Mucosa of rectum (tissue), 2 donors: Measurements from ENCODE around the gene PPM1L.

Experiments
- H3K27ac ChIP-seq, 2 donors: one replicate each; pipeline ENCODE4 v1.7.0; 2013; ENCODE audit warnings: inconsistent platforms in 2 of 2, low read depth in 2 of 2, low read length in 2 of 2
- H3K27me3 ChIP-seq, 2 donors: one replicate each; pipeline ENCODE4 v1.7.0; 2013; ENCODE audit warnings: low read length in 2 of 2; ENCODE audit not compliant: control insufficient read depth in 2 of 2, insufficient read depth in 2 of 2
- H3K36me3 ChIP-seq, 2 donors: one replicate each; pipeline ENCODE4 v1.7.0; 2013; ENCODE audit warnings: low read length in 2 of 2; ENCODE audit not compliant: control insufficient read depth in 2 of 2, insufficient read depth in 2 of 2
- H3K4me1 ChIP-seq, 2 donors: one replicate each; pipeline ENCODE4 v1.7.0; 2013; ENCODE audit warnings: low read length in 2 of 2, mild to moderate bottlenecking in 1 of 2; ENCODE audit not compliant: control insufficient read depth in 2 of 2, insufficient read depth in 2 of 2
- H3K4me3 ChIP-seq, 2 donors: one replicate each; pipeline ENCODE4 v1.7.0; 2013; ENCODE audit warnings: low read length in 2 of 2
- H3K9ac ChIP-seq, 2 donors: one replicate each; pipeline ENCODE4 v1.7.0; 2013; ENCODE audit warnings: low read length in 2 of 2, low read depth in 1 of 2, mild to moderate bottlenecking in 1 of 2
- H3K9me3 ChIP-seq, 2 donors: one replicate each; pipeline ENCODE4 v1.7.0; 2013; ENCODE audit warnings: low read length in 2 of 2; ENCODE audit not compliant: control insufficient read depth in 2 of 2
- donor health status: healthy.
- donor health status: Normal muscosa, but diverticular disease.

The PPM1L gene

DNA sequence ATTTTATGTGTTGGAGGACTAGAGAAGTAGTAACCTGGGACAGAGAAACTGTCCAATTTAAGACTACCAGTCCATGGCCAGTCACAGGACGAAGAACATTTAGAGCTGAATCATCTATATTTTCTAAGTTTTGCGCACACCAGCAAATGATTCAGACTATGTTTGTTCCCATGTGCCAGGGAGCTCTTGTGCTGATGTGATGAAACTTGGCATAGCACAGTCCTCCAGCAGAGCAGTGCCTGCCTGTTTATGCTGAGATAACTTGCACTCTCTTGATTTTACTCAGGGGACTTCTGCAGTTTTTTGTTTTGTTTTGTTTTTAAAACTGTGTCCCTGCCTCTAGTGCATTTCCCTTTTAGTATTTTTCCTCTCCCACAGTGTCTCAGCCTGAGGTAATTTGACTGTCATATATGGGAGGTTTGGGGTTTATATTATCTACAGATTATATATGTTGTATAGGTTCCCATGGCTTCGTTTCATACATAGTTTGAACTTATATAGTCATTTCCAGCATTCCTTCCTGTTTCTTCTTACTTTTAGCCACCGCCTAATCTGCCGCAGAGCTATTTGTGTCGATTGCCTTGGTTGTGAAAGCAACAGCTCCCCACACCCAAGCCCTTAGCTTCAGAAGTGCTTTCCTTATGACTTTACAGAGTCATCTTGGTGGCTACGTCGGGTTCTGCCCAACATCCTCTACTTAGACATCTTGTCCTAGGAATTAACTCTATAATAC is 45.5 kb downstream of the PPM1L start:
- Histone ChIP-seq H3K27me3 (no peaks in the 10 kb centered on the region), H3K36me3 (no peaks in the 10 kb centered on the region), H3K4me1 (peaks cover 4 to 10% of the 10 kb centered on the region in 2 donors), H3K9ac (no peak overlapping the region), H3K27ac (peak overlapping the region; percentile 50 to 60), H3K4me3 (peak overlapping the region in 1 of 2 donors; percentile 16), H3K9me3 (no peaks in the 10 kb centered on the region)

DNA sequence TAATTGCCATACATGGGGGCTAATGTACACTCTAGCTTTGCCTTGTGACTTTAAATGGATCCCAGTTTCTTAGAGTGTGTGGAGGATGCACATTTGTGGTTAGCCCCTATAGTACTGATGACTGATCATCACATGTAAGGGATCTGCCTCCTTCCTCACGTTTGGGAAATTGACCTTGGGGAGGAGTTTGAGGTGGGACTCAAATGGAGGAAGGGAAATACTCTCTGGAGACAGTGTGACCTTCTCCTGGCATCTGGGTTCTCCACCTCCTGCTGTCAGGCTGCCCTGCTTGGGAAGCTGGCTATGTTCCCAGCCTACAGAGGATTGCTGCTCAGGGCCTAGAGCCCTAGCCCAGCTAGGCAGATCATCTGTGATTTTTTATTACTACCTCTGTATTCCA is 48.7 kb downstream of the PPM1L start:
- H3K4me1 ChIP-seq, result peaks cover 4 to 10% of the 10 kb centered on the region in 2 donors
- no peaks in the 10 kb centered on the region for H3K36me3 ChIP-seq
- H3K27ac ChIP-seq, result no peak overlapping the region
- H3K4me3 ChIP-seq, result no peak overlapping the region
- H3K27me3 ChIP-seq, result no peaks in the 10 kb centered on the region
- H3K9me3 ChIP-seq, result no peaks in the 10 kb centered on the region
- no peak overlapping the region for H3K9ac ChIP-seq

DNA sequence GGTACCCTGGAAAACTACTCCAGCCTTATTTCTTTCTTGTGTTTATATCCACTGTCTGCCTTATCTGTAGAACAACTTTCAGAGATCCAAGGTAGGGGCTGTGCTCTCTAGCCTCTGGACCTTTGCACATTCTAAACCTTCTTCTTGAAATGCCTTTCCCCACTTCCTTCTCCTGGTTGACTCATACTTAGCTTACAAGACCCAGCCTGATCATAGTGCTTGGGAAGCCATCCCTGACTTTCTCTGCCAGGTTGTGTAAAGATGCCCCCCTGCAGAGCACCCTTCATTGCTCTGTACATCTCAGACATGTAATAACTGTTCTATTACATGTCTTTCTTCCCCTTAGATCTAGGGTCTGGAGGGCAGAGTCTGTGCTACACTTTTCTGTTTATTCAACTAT is 50.1 kb downstream of the PPM1L start:
- H3K9me3 ChIP-seq, result no peaks in the 10 kb centered on the region
- H3K9ac ChIP-seq, result no peak overlapping the region
- no peaks in the 10 kb centered on the region for H3K27me3 ChIP-seq
- no peak overlapping the region for H3K27ac ChIP-seq
- H3K36me3 ChIP-seq, result no peaks in the 10 kb centered on the region
- H3K4me1 ChIP-seq, result peaks cover 4 to 10% of the 10 kb centered on the region in 2 donors
- no peak overlapping the region for H3K4me3 ChIP-seq

DNA sequence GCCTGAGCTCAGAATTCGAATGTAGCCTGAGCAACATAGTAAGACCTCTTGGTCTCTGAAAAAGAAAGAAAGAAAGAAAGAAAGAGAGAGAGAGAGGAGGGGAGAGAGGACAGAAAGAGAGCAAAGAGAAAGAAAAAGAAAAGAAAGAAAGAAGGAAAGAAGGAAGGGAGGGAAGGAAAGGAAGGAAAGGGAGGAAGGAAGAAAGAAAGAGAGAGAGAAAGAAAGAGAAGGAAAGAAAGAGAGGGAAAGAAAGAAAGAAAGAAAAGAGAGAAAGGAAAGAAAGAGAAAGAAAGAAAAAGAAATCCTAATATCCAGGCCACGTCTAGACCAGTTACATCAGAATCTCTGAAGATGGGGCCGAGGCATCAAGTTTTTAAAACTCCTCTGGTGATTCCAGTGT is 50.7 kb downstream of the PPM1L start:
- H3K27ac ChIP-seq, result no peak overlapping the region
- peaks cover 4 to 10% of the 10 kb centered on the region in 2 donors for H3K4me1 ChIP-seq
- H3K4me3 ChIP-seq, result no peak overlapping the region

DNA sequence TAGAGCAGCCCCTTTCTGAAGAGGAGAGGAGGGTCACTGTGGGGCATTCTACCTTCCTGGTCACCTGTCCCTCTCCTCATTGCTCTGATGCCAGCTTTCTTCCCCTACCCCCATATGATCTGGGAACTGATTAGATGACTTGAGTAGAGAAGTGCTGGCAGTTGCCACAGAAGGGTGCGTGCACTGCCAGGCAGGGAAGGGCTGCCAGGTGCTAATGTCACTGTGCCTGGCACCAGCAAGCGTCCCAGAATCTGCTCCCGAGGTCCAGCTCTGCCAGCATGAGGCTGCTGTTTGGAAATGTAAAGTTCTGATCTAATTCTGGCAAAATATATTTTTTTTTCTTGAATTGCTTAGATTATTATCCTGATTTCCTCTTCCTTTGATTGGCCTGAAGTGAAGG is 52.8 kb downstream of the PPM1L start:
- no peak overlapping the region for H3K27ac ChIP-seq
- no peak overlapping the region for H3K4me3 ChIP-seq
- H3K9ac ChIP-seq, result no peak overlapping the region
- H3K4me1 ChIP-seq, result peaks cover 0 to 5% of the 10 kb centered on the region in 2 donors
- no peaks in the 10 kb centered on the region for H3K36me3 ChIP-seq
- no peaks in the 10 kb centered on the region for H3K27me3 ChIP-seq
- no peaks in the 10 kb centered on the region for H3K9me3 ChIP-seq

More for the DNA sequence above, 50.7 kb downstream of the PPM1L start:
- Histone ChIP-seq H3K36me3 (no peaks in the 10 kb centered on the region), H3K9ac (no peak overlapping the region), H3K9me3 (no peaks in the 10 kb centered on the region), H3K27me3 (no peaks in the 10 kb centered on the region)

DNA sequence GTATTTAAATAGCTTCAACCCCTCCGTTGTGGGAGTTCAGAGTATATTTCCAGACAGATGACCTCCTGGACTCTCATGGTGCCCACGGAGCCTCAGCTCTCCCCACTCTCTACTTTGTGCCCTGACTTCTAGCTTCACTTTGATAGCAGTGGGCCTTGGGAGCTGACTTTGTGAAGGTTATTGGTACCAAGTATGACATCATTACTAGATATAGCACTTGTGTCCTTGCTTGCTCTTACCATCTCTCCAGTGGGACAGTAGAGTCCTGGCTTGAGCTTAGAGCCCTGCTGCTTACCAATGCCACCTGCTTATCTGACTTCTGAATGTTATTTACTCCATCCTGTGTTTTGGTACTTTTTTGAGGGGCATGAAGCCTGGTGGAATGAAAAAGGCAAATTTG is 53.4 kb downstream of the PPM1L start:
- Histone ChIP-seq H3K27ac (no peak overlapping the region), H3K9me3 (no peaks in the 10 kb centered on the region), H3K4me1 (peaks cover 0 to 5% of the 10 kb centered on the region in 2 donors), H3K36me3 (no peaks in the 10 kb centered on the region), H3K27me3 (no peaks in the 10 kb centered on the region), H3K9ac (no peak overlapping the region), H3K4me3 (no peak overlapping the region)

DNA sequence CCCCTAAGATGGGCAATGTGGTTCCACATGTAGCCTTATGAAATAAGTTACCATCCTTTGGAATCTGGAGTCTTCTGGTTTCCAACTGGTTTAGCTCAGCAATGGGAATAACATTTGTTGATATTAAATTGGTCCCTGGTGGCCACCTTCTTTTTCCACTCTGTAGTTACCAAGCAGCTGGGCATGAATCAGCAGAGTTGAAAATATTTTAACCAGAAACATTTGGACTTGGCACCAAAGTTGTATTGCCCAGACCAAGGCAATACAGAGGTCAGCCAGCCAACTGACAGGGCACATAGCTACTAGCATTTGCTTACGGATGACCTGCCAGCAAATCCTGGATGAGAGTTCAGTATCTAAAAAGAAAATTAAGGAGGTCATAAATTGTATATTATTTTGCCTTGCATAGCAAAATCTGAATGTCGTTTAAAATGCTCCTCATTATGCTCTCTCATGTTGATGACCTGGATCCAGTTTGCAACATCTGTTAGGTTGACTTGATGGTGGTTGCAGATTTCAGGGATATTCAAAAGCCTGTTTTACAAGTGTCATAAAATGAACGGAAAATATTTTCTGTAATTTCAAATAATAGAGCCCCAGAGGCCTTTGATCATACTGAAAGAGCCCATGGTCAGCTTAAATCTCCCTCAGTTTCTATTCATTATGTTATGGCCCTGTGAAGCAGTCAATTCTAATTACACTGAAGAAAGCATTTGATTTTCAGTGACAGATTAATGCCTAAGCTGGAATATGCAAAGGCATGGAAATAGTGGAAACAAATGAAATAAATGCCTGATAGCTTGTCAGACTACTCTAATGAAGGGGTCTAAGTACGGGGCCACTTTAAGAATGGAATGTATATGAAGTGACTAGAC is 54.6 kb downstream of the PPM1L start:
- peaks cover 0 to 5% of the 10 kb centered on the region in 2 donors for H3K4me1 ChIP-seq
- no peak overlapping the region for H3K4me3 ChIP-seq
- no peak overlapping the region for H3K27ac ChIP-seq
- no peak overlapping the region for H3K9ac ChIP-seq
- no peaks in the 10 kb centered on the region for H3K27me3 ChIP-seq
- no peaks in the 10 kb centered on the region for H3K36me3 ChIP-seq
- H3K9me3 ChIP-seq, result no peaks in the 10 kb centered on the region

DNA sequence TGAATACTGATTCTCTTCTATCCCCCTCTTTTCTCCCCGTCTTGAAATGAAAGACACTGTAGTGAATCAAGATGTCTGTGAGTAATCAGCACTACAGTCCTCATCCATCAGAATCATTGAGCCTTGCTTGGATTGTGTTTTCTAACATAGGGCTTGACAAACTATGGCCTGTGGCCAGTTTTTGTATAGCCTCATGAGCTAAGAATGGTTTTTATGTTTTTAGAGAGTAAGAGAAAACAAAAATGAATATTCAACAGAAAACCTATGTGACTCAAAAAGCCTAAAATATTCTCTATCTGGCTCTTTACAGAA is 55.2 kb downstream of the PPM1L start:
- H3K36me3 ChIP-seq, result no peaks in the 10 kb centered on the region
- no peak overlapping the region for H3K27ac ChIP-seq
- H3K9ac ChIP-seq, result no peak overlapping the region
- no peaks in the 10 kb centered on the region for H3K27me3 ChIP-seq
- peaks cover 0 to 1% of the 10 kb centered on the region in 2 donors for H3K4me1 ChIP-seq
- no peak overlapping the region for H3K4me3 ChIP-seq
- H3K9me3 ChIP-seq, result no peaks in the 10 kb centered on the region

DNA sequence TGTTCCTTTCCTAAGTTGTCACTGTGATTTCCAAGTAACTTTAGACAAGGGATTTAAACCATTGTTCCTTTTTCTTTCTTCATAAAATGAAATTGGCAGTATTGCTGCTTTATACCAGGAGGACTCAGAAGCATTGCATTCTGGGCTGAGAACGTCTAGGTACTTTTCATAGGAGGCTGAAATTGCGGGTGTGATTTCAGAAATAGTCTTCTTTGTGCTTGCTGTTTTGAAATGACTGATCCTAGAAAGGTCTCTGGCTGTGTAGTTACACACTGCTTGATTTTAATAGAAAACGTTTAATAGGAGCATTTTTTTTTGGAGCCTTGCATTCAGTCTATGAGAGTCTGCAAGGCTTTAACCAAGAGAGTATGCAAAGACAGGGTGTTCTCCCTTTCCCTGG is 56.3 kb downstream of the PPM1L start:
- no peak overlapping the region for H3K4me3 ChIP-seq
- no peak overlapping the region for H3K9ac ChIP-seq
- H3K27ac ChIP-seq, result no peak overlapping the region
- no peaks in the 10 kb centered on the region for H3K4me1 ChIP-seq
- no peaks in the 10 kb centered on the region for H3K27me3 ChIP-seq
- H3K36me3 ChIP-seq, result no peaks in the 10 kb centered on the region
- H3K9me3 ChIP-seq, result no peaks in the 10 kb centered on the region

DNA sequence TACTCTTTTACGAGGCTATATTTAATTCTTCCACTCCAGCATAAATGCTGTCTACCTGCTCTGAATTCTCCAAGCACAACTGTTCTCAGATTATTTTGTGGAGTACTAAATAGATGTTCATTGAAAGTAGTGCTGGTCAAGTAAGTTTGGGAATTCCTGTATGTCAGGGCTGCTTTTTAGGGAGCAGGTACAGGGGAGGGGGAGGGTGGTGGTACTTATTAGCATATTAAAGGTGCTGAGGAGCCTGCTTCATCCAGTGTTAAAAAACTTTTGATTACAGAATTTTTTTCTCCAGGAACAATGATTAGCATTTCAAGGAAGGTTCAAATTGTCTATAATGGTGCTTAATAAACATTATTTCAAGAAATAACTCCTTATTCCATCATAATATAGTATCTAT is 59.2 kb downstream of the PPM1L start:
- H3K9ac ChIP-seq, result no peak overlapping the region
- no peak overlapping the region for H3K4me3 ChIP-seq
- H3K9me3 ChIP-seq, result no peaks in the 10 kb centered on the region
- H3K36me3 ChIP-seq, result no peaks in the 10 kb centered on the region
- no peak overlapping the region for H3K27ac ChIP-seq
- H3K4me1 ChIP-seq, result no peaks in the 10 kb centered on the region
- no peaks in the 10 kb centered on the region for H3K27me3 ChIP-seq
